Neutrophil (primary cell): ENCODE measurements around the gene CHST8.

Experiments used
- H3K27ac ChIP-seq: fragments of 200-600 bp; sonication (generic); 2 replicates; pipeline ENCODE4 v1.5.1; 2016; ENCODE audit warnings: mild to moderate bottlenecking, moderate library complexity
- H3K27me3 ChIP-seq: fragments of 200-600 bp; sonication (generic); 2 replicates; pipeline ENCODE4 v1.6.0; 2016; ENCODE audit warnings: mild to moderate bottlenecking
- H3K36me3 ChIP-seq: fragments of 200-600 bp; sonication (generic); 2 replicates; pipeline ENCODE4 v1.5.1; 2017
- H3K4me1 ChIP-seq, 2 experiments: fragments of 200-600 bp in 1 of 2; sonication (generic) in 1 of 2; 1 replicate in 1 of 2; 2 replicates in 1 of 2; pipeline versions ENCODE4 v1.5.1 to v1.6.1; 2013 to 2016; ENCODE audit warnings: low read depth in 1 of 2, low read length in 1 of 2, mild to moderate bottlenecking in 1 of 2, moderate library complexity in 1 of 2; ENCODE audit not compliant: control insufficient read depth in 1 of 2, insufficient read depth in 1 of 2
- H3K4me3 ChIP-seq, 2 experiments: fragments of 200-600 bp in 1 of 2; sonication (generic) in 1 of 2; 1 replicate in 1 of 2; 2 replicates in 1 of 2; pipeline ENCODE4 v1.5.1; 2013 to 2016; ENCODE audit warnings: low read depth in 1 of 2, low read length in 1 of 2, mild to moderate bottlenecking in 1 of 2, moderate library complexity in 1 of 2
- H3K9me3 ChIP-seq: fragments of 200-600 bp; sonication (generic); 2 replicates; pipeline ENCODE4 v1.5.1; 2016
- CTCF ChIP-seq: fragments of 200-600 bp; sonication (generic); IDR thresholded peaks from 2 replicates; pipeline ENCODE4 v1.5.1; 2016; ENCODE audit warnings: antibody characterized with exemption

CHST8 gene

GRCh38 chr19:33624586-33624985 is 2.8 kb downstream of the CHST8 start:
- Histone ChIP-seq H3K4me3 (no peak overlapping the region), H3K9me3 (no peaks in the 10 kb centered on the region), H3K4me1 (no peaks in the 10 kb centered on the region), H3K27me3 (peaks cover 69% of the 10 kb centered on the region), H3K27ac (no peak overlapping the region), H3K36me3 (no peaks in the 10 kb centered on the region)
- no peak for TF ChIP-seq CTCF

GRCh38 chr19:33627526-33627925 is 5.8 kb downstream of the CHST8 start:
- Histone ChIP-seq H3K4me3 (no peak overlapping the region), H3K27ac (no peak overlapping the region), H3K36me3 (no peaks in the 10 kb centered on the region), H3K4me1 (no peaks in the 10 kb centered on the region), H3K27me3 (peaks cover 49% of the 10 kb centered on the region), H3K9me3 (no peaks in the 10 kb centered on the region)
- TF ChIP-seq CTCF: no peak

- H3K36me3 ChIP-seq: no peaks in the 10 kb centered on the region
- no peaks in the 10 kb centered on the region for H3K9me3 ChIP-seq
- no peak overlapping the region for H3K27ac ChIP-seq
- no peaks in the 10 kb centered on the region for H3K4me1 ChIP-seq
- no peak overlapping the region for H3K4me3 ChIP-seq
- TF ChIP-seq CTCF: no peak
- H3K27me3 ChIP-seq: peaks cover 43% of the 10 kb centered on the region
Observed at GRCh38 chr19:33627962-33628839, 6.4 kb downstream of the CHST8 start.

GRCh38 chr19:33628921-33629825 is 7.4 kb downstream of the CHST8 start:
- H3K9me3 ChIP-seq: no peaks in the 10 kb centered on the region
- H3K27ac ChIP-seq: no peak overlapping the region
- no peaks in the 10 kb centered on the region for H3K36me3 ChIP-seq
- H3K4me1 ChIP-seq: no peaks in the 10 kb centered on the region
- no peak overlapping the region for H3K4me3 ChIP-seq
- no peak for TF ChIP-seq CTCF
- H3K27me3 ChIP-seq: peaks cover 33% of the 10 kb centered on the region

GRCh38 chr19:33629826-33630375 is 8.1 kb downstream of the CHST8 start:
- no peaks in the 10 kb centered on the region for H3K36me3 ChIP-seq
- H3K27me3 ChIP-seq: peaks cover 26% of the 10 kb centered on the region
- H3K9me3 ChIP-seq: no peaks in the 10 kb centered on the region
- no peaks in the 10 kb centered on the region for H3K4me1 ChIP-seq
- no peak overlapping the region for H3K4me3 ChIP-seq
- H3K27ac ChIP-seq: no peak overlapping the region
- no peak for TF ChIP-seq CTCF
